CD4-positive, alpha-beta T cell treated with Interleukin-6 at 100 ng/mL for 8 hours (primary cell): ENCODE measurements around the gene NOS1.
"Not testable (repeated sequence)": the region's sequence is repeated elsewhere in the genome, so short reads cannot be mapped to it uniquely, and the experiment has no call there.

ENCODE experiments used
- DNase-seq: peaks from one replicate; pipeline ENCODE4 v3.0.0-alpha.2; 2020; ENCODE audit warnings: mixed read lengths, low spot score

NOS1 gene

GRCh38 chr12:117262749-117263148, 98.7 kb downstream of the NOS1 start:
- DNase-seq, result no peak

- DNase-seq, result no peak
These were observed 100.2 kb downstream of the NOS1 start for GRCh38 chr12:117261247-117261646.

DNA sequence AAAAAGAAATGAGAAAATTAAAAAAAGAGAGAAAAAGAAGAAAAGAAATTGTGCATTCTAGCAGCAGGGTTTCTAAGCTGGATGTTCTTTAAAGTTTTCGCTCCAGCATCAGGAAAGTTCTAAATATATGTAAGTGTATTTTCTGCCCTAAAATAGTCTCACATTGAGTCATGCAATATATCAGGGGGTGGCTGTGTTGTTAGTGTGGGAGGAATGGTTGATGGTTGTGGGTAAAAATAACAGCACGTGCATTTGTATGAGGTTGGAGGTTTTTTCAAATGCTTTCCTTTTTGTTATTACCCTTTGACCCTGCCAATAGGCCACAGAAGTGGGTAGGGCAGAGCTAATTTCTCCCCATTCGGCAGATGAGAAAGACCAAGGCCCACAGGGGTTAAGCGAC, 106.0 kb downstream of the NOS1 start:
- DNase-seq, result no peak

DNA sequence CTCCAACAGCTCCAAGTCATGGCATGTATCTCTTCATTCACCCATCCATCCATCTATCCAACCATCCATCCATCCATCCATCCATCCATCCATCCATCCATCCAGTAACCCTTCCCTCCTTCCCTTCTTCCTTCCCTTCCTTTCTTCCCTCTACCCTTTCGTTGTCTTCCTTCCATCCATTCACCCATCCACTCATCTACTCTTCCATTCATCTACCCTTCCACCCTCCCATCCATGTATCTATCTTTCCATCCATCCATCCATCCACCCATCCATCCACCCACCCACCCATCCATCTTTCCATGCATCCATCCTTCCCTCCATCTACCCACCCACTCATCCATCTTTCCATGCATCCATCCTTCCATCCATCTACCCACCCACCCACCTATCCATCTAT, 117.9 kb downstream of the NOS1 start:
- DNase-seq, result no peak

DNA sequence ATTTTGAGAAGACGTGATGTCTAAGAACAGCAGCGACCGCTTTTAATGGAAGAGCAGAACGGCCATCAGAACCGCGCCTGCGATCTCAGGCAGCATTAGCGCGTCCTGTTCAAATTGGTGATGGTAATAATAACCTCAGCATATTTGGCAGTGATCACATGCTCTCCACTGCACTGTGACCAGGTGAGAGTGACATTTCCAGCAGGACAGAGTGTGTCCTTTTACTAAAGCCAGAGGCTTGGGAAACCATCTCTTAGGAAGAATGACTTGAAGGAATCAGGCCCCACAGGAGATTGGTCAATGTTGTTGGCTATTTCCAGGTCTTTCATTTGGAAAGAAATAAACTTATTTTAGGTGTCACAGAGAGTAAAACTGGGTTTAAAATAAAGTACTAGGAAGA, 119.7 kb downstream of the NOS1 start:
- no peak for DNase-seq

DNA sequence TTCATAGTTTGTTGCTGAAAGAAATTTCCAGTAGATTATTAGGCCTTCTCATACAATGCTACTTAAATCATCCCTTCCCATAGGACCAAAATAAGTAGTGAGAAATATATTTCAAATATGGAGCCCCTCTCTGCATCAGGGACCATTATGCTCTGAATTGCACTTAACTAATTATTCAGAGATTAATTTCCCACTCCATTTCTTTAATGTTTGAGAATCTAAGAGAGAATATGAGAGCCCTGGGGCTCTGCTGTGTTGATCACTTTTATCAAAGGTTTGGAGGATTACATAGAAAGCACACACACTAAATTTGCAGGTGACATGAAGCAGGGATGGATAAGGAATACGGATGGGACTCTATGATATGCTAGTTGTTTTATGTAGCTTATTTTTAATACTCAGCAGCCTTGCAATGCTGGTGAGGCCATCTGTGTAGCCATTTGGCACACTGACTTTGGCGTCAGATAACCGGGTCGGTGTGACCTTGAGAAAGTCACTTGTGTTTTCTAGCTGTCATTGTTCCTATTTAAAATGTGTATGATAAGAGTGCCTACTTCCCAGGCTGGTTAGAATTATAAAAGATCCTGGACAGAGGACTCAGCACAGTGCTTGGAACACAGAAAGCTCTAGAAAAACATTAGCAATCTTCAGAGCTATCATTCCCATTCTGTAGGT, 121.2 kb downstream of the NOS1 start:
- DNase-seq, result no peak

GRCh38 chr12:117236456-117237001, 124.9 kb downstream of the NOS1 start:
- DNase-seq, result peak; percentile 43

DNA sequence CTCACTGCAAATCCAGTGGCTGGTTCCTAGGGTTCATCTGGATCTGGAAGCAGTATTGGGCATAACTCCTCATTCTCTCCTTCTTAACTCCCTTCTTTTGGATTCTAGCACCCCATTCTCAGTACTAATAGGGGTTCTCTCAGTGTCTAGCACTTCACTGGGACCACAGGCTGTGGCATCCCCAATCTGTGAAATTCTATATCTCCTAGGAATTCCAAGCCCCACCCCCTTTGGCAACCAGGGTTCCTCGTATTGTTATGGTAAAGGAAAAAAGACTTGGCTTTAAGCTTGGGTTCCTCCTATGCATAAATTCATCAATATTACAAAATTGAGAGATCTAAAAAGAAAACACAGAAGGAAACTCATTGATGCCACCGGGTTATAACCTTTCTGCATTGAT, 126.2 kb downstream of the NOS1 start:
- no peak for DNase-seq

- no peak for DNase-seq
These were observed 127.0 kb downstream of the NOS1 start for GRCh38 chr12:117234441-117234840.

DNA sequence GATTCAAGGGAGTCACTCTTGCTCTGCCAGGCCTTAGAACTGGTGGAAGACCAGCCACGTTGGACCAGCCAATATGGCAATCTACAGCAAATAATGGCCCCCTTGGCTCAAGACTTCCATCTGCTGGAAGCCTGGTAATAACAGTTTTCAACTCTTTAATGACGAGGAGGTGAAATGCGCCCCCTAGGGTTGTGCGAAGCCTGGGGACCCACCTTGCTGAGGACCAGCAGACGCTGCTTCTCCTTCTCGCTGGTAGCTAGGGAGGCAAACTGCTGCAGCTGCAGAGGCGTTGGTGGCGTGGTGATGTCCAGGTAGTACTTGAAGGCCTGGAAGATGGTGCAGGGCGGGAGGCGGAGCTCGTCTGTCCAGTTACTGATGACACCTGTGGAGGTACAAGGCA, 129.7 kb downstream of the NOS1 start:
- DNase-seq, result no peak

DNA sequence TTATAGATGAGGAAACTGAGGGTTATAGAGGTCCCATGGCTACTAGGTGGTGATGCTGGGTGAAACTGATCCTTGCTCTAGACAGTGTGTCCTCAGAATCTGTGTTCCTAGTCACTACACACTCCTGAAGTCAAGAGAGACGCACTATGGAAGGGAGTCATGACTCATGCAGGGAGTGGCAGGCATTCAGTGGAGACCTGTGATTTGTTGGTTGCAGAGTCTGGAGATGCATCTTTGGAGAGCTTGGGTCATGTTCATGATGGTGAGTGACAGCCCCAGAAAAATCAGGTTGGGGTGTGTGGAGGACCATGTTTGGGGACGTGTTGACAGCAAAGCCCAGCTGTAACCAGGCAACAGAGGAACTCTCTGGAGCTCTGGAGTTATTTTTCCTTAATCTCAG, 133.2 kb downstream of the NOS1 start:
- no peak for DNase-seq

DNA sequence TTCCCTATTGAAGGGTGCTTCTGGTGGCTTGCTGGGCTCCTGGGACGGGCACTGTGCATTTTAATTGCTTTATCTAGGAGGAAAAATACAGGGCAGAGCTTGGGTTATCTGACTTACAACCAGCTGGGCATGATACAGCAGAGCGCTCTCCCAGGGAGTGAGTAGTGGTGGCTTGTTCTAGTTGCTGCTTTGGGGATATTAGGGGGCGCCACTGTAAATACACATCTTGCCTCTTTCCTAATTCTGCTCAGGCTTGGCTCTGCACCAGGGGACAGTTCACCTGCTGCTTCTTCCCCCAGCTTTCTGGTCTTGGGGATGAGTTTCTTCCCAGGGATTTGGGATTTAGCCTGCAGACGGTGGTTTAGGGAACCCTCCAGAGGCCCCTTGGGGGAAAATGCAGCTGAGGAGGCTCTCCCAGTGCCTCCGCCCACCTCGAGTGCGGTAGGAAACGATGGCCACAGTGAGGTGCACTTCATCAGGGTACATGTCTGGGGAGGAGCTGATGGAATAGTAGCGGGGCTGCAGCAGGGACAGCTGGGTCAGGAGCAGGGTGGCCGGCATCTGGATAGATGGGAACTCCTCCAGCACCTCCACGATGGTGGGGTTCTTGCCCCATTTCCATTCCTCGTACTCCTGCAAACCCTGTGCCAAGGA, 134.3 kb downstream of the NOS1 start:
- DNase-seq, result no peak

GRCh38 chr12:117226505-117226904, 134.9 kb downstream of the NOS1 start:
- DNase-seq, result no peak

GRCh38 chr12:117225179-117225578, 136.2 kb downstream of the NOS1 start:
- DNase-seq, result no peak

DNA sequence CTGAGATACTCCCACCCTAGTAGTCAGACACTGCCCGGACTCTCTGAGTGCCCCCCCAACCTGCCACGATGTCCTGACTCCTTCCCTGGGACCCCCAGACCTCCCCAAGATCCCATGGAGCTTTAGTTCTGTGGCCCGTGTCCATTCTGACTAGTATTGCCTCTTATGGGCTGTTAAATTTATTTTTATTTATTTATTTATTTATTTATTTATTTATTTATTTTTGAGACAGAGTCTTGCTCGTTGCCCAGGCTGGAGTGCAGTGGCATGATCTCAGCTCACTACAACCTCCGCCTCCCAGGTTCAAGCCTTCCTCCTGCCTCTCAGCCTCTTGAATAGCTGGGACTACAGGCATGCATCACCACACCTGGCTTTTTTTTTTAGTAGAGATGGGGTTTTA, 140.5 kb downstream of the NOS1 start:
- not testable (repeated sequence) for DNase-seq

DNA sequence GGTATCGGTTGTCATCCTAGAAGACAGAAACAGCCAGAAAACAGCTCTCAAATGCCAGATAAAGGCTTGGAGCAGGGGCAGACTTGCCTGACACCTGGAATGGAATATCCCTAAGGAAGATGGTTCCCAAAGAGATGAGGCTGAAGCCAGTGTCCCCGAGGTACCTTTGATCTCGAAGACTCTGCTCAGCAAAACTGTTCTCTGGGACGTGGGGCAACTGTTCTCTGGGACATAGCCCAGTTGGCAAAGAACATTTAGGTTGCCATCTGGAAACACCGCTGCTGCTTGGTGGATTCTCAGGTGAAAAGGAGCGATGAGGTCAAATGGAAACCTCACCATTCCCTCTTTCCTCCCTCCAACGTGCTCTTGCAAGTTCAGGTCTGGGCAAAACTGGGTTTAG, 143.3 kb downstream of the NOS1 start:
- DNase-seq, result no peak

- no peak for DNase-seq
These were observed 144.7 kb downstream of the NOS1 start for GRCh38 chr12:117216686-117217085.

DNA sequence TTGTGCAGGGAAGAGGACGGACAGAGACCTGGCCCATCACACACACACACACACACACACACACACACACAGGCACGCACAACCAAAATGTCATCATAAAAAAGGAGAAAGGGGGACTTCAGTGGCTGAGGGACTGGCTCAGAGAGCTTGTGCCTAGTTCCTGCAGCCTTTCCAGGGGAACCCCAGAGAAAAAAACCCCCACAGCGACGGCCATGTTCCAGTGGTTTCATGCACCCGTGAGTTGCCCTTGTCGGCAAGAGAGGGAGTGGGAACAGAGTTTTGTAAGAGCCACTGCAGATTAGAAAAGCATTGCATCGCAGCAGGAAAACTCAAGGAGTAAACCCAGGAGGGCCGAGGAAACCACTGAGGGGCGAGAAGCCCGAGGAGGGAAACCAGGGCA, 146.6 kb downstream of the NOS1 start:
- DNase-seq, result no peak

- DNase-seq, result no peak
These were observed 148.1 kb downstream of the NOS1 start for GRCh38 chr12:117213295-117213808.

GRCh38 chr12:117212563-117213190, 148.7 kb downstream of the NOS1 start:
- DNase-seq, result peak; percentile 56

- DNase-seq, result no peak
These were observed 151.0 kb downstream of the NOS1 start for GRCh38 chr12:117210266-117210918.

GRCh38 chr12:117209626-117210025, 151.8 kb downstream of the NOS1 start:
- no peak for DNase-seq
